ENCODE measurements around the gene HOXA2.

Gene HOXA2

GRCh38 chr7:27124902-27125689, 22.6 kb upstream of the HOXA2 start:
- no peak for DNase-seq

GRCh38 chr7:27124096-27124901, 21.8 kb upstream of the HOXA2 start:
- no peak for DNase-seq

GRCh38 chr7:27123477-27124053, 21.1 kb upstream of the HOXA2 start:
- DNase-seq, result no peak

- DNase-seq, result no peak
These were observed 20.6 kb upstream of the HOXA2 start for GRCh38 chr7:27123007-27123476.

- DNase-seq, result no peak
These were observed 19.8 kb upstream of the HOXA2 start for GRCh38 chr7:27122077-27122910.

- no peak for DNase-seq
These were observed 19.2 kb upstream of the HOXA2 start for GRCh38 chr7:27121684-27122076.

GRCh38 chr7:27119412-27119911, 17.0 kb upstream of the HOXA2 start:
- DNase-seq, result no peak

GRCh38 chr7:27118580-27118979, 16.1 kb upstream of the HOXA2 start:
- DNase-seq, result no peak

GRCh38 chr7:27117887-27118491, 15.5 kb upstream of the HOXA2 start:
- no peak for DNase-seq

GRCh38 chr7:27116962-27117886, 14.7 kb upstream of the HOXA2 start:
- DNase-seq, result no peak

- no peak for DNase-seq
These were observed 13.8 kb upstream of the HOXA2 start for GRCh38 chr7:27116031-27116961.

GRCh38 chr7:27115221-27116026, 12.9 kb upstream of the HOXA2 start:
- no peak for DNase-seq

GRCh38 chr7:27114881-27115220, 12.4 kb upstream of the HOXA2 start:
- no peak for DNase-seq

GRCh38 chr7:27113991-27114769, 11.7 kb upstream of the HOXA2 start:
- no peak for DNase-seq

- no peak for DNase-seq
These were observed 10.8 kb upstream of the HOXA2 start for GRCh38 chr7:27112955-27113949.

- no peak for DNase-seq
These were observed 9.9 kb upstream of the HOXA2 start for GRCh38 chr7:27112361-27112760.

- no peak for DNase-seq
These were observed 9.3 kb upstream of the HOXA2 start for GRCh38 chr7:27111751-27112277.

Measured in stimulated activated CD4-positive, alpha-beta T cell treated with anti-CD3 and anti-CD28 coated beads, Interleukin-4, amount 100 ng/mL, for 1 hour (primary cell).